Measurements from ENCODE around the gene SCART1. TPM values are rescaled to one million over a fixed set of nuclear protein-coding genes. Genes with fewer than 3 reads are reported as not detected.

The SCART1 gene
- total and polyA plus RNA-seq, 2 donors (not counting 3 experiments of a cell fraction or from before 2014, with no cell fraction given) = 0.90 to 1.0 TPM

GRCh38 chr10:133411523-133412380, 42.0 kb upstream of the SCART1 start:
- peaks cover 45% of the 10 kb centered on the region for H3K79me2 ChIP-seq (ENCODE audit: control insufficient read depth, insufficient read depth, low read length)
- TF ChIP-seq FOS (IDR thresholded peaks at IDR 0.05; ENCODE audit: borderline replicate concordance, insufficient read depth, low read length) (no peak), CTCF (IDR thresholded peaks at IDR 0.05; ENCODE audit: extremely low read depth in 1 of 2, insufficient read depth in 1 of 2, low read depth in 1 of 2, low read length in 2 of 2) (no peak), EZH2 (IDR thresholded peaks at IDR 0.05; ENCODE audit: borderline replicate concordance, low read depth, low read length, severe bottlenecking) (no peak), POLR2AphosphoS5 (IDR thresholded peaks at IDR 0.05; ENCODE audit: insufficient read depth, low read depth, low read length) (no peak), JUN (IDR thresholded peaks at IDR 0.05; ENCODE audit: borderline replicate concordance, insufficient read depth, insufficient read length, low read depth) (no peak), POLR2A (IDR thresholded peaks at IDR 0.05; ENCODE audit: low read depth, low read length) (no peak)
- no peaks in the 10 kb centered on the region for H3K27me3 ChIP-seq (ENCODE audit: control insufficient read depth in 2 of 2, insufficient read depth in 2 of 2, low read length in 2 of 2)
- H3K36me3 ChIP-seq (ENCODE audit: control insufficient read depth in 2 of 2, extremely low read depth in 1 of 2, insufficient read depth in 2 of 2, low read length in 2 of 2) = peaks cover 7 to 11% of the 10 kb centered on the region in 2 experiments
- H3K9ac ChIP-seq (replicated peaks; ENCODE audit: extremely low read depth, insufficient read depth, low read length) = no peak overlapping the region
- H3K4me2 ChIP-seq (ENCODE audit: insufficient read depth, low read length) = no peak overlapping the region
- intact Hi-C loops (cut with micrococcal nuclease) = no loop called here
- H3K9me3 ChIP-seq (replicated peaks; ENCODE audit: control insufficient read depth, insufficient read depth, low read length) = no peaks in the 10 kb centered on the region
- H3K4me3 ChIP-seq (replicated peaks in 1 of 3; ENCODE audit: insufficient read depth in 1 of 3, low read depth in 1 of 3, low read length in 3 of 3) = no peak overlapping the region
- no peak for DNase-seq (ENCODE audit: low read depth, low spot score)
- ChIA-PET POLR2A (no interaction called here), CTCF (no interaction called here)
- H3K4me1 ChIP-seq (ENCODE audit: control insufficient read depth, extremely low read depth, insufficient read depth, low read length) = no peaks in the 10 kb centered on the region
- no peak overlapping the region for H3K27ac ChIP-seq (ENCODE audit: insufficient read depth, low read depth, low read length)
- H3K9me1 ChIP-seq (replicated peaks; ENCODE audit: control insufficient read depth, extremely low read depth, insufficient read depth, low read length) = peaks cover 2% of the 10 kb centered on the region
- H2AFZ ChIP-seq (ENCODE audit: low read depth, low read length) = no peak overlapping the region
- H4K20me1 ChIP-seq (replicated peaks; ENCODE audit: control insufficient read depth, extremely low read depth, insufficient read depth, low read length) = peaks cover 5% of the 10 kb centered on the region
- FAIRE-seq = no peak
- no TSS peak for BruUV-seq (replicated peaks)
- dilution Hi-C loops (cut with MboI; ENCODE audit: extremely low pct_ligation_motif_present, low sequenced_read_pairs) = no loop called here
